ENCODE measurements around the gene GPR150. TPM values are rescaled to one million over a fixed set of nuclear protein-coding genes. Genes with fewer than 3 reads are reported as not detected.
A peak's percentile ranks its signal among the peaks of the same experiment; 100 is the strongest.

Gene GPR150
- total and polyA plus RNA-seq, 9 of the 15 experiments (the other 6 are each of a cell fraction or from before 2014, with no cell fraction given), result not detected

- TF ChIP-seq JUND (IDR thresholded peaks at IDR 0.05; ENCODE audit: borderline replicate concordance, low read depth, low read length) (no peak; the same call in 1 of the 2 replicates), JUND (tag; IDR thresholded peaks at IDR 0.05; ENCODE audit: borderline replicate concordance, low read depth, low read length) (0 out of 3 replicates have a peak, but pooled peaks have one; percentile 22), CREM (IDR thresholded peaks at IDR 0.05; ENCODE audit: low read depth) (peak; percentile 32; the same call in 1 of the 2 replicates), MAFG (tag; conservative IDR thresholded peaks at IDR 0.05) (0 out of 2 replicates have a peak, but pooled peaks have one; percentile 4), NRF1 (conservative IDR thresholded peaks at IDR 0.05 in 1 of 2, IDR thresholded peaks at IDR 0.05 in 1 of 2) (0 out of 4 replicates have a peak, but pooled peaks of 1 of the 2 experiments have one; percentile 12), TBL1XR1 (IDR thresholded peaks at IDR 0.05; ENCODE audit: low read length in 2 of 2) (no peak), POLR2AphosphoS5 (IDR thresholded peaks at IDR 0.05; ENCODE audit: control insufficient read depth, insufficient read depth, low read depth, low read length) (peak; percentile 67), NR3C1 (CRISPR knock-in tag; IDR thresholded peaks at IDR 0.05) (no peak), SMAD2 (IDR thresholded peaks at IDR 0.05; ENCODE audit: low read depth, low read length) (no peak), RBM17 (IDR thresholded peaks at IDR 0.05; ENCODE audit: borderline replicate concordance, low read depth, low read length) (no peak), SRSF7 (optimal IDR thresholded peaks at IDR 0.05; ENCODE audit: low read depth, low read length) (no peak), TBP (optimal IDR thresholded peaks at IDR 0.05; ENCODE audit: low read depth, low read length) (peak; percentile 76), ZBTB40 (IDR thresholded peaks at IDR 0.05) (peak; percentile 80), ZBTB40 (CRISPR knock-in tag; IDR thresholded peaks at IDR 0.05) (no peak), NFE2 (IDR thresholded peaks at IDR 0.05; ENCODE audit: low read depth) (peak; percentile 48; the same call in 1 of the 2 replicates), ZNF143 (CRISPR knock-in tag; IDR thresholded peaks at IDR 0.05) (peak; percentile 53; the same call in 1 of the 2 replicates), BCOR (IDR thresholded peaks at IDR 0.05) (no peak)
- TF ChIP-seq, protein P1, sequence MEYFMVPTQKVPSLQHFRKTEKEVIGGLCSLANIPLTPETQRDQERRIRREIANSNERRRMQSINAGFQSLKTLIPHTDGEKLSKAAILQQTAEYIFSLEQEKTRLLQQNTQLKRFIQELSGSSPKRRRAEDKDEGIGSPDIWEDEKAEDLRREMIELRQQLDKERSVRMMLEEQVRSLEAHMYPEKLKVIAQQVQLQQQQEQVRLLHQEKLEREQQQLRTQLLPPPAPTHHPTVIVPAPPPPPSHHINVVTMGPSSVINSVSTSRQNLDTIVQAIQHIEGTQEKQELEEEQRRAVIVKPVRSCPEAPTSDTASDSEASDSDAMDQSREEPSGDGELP (CRISPR knock-in tag; IDR thresholded peaks at IDR 0.05; ENCODE audit: borderline replicate concordance), result 0 out of 2 replicates have a peak, but pooled peaks have one; percentile 20
Observed at GRCh38 chr5:95631991-95632675, 12.2 kb downstream of the GPR150 start (continued).
